Keratinocyte (primary cell): ENCODE results near the gene TWNK. TPM values are rescaled to one million over a fixed set of nuclear protein-coding genes. Genes with fewer than 3 reads are reported as not detected.
A peak's percentile ranks its signal among the peaks of the same experiment; 100 is the strongest.

Source experiments
- DNase-seq: peaks from one replicate; pipeline ENCODE4 v3.0.0-alpha.2; 2011; ENCODE audit warnings: low read depth, missing footprints, low spot score
- FAIRE-seq: peaks from 2 replicates; lab custom pipeline; 2011; peaks lifted over from hg19 to GRCh38; lab: Jason Lieb, UNC
- H2AFZ ChIP-seq: 2 replicates; pipeline ENCODE4 v1.6.0; 2012; ENCODE audit warnings: low read length, control low read depth, inconsistent platforms; ENCODE audit not compliant: control insufficient read depth
- H3K27ac ChIP-seq: 2 replicates; pipeline ENCODE4 v1.5.1; 2011; ENCODE audit warnings: low read length; ENCODE audit not compliant: control insufficient read depth, insufficient read depth
- H3K27me3 ChIP-seq: 3 replicates; pipeline ENCODE4 v1.6.0; 2011; ENCODE audit warnings: low read length; ENCODE audit not compliant: control insufficient read depth, insufficient read depth; ENCODE audit errors: extremely low read depth
- H3K36me3 ChIP-seq, 2 experiments: 2 replicates in 1 of 2; 3 replicates in 1 of 2; pipeline ENCODE4 v1.5.1; 2011; ENCODE audit warnings: low read length in 2 of 2, mild to moderate bottlenecking in 1 of 2; ENCODE audit not compliant: control insufficient read depth in 2 of 2, insufficient read depth in 2 of 2; ENCODE audit errors: extremely low read depth in 1 of 2
- H3K4me1 ChIP-seq: 3 replicates; pipeline ENCODE4 v1.5.1; 2011; ENCODE audit warnings: low read length; ENCODE audit not compliant: control insufficient read depth, insufficient read depth; ENCODE audit errors: extremely low read depth
- H3K4me2 ChIP-seq: 3 replicates; pipeline ENCODE4 v1.6.0; 2011; ENCODE audit warnings: low read depth, low read length; ENCODE audit not compliant: control insufficient read depth, insufficient read depth; ENCODE audit errors: extremely low read depth
- H3K4me3 ChIP-seq, 3 experiments: fragments of 200-600 bp in 1 of 3; sonication (generic) in 1 of 3; 2 replicates in 2 of 3; 3 replicates in 1 of 3; pipeline ENCODE4 v1.5.1; 2011 to 2016; ENCODE audit warnings: low read length in 3 of 3, mild to moderate bottlenecking in 3 of 3, control low read depth in 2 of 3, inconsistent platforms in 1 of 3, low read depth in 1 of 3, mixed read lengths in 1 of 3, mixed run types in 1 of 3, moderate library complexity in 1 of 3; ENCODE audit not compliant: control insufficient read depth in 2 of 3, insufficient read depth in 2 of 3; ENCODE audit errors: extremely low read depth in 1 of 3
- H3K79me2 ChIP-seq: 2 replicates; pipeline ENCODE4 v1.6.0; 2012; ENCODE audit warnings: low read length; ENCODE audit not compliant: control insufficient read depth, insufficient read depth
- H3K9ac ChIP-seq: 3 replicates; pipeline ENCODE4 v1.6.0; 2011; ENCODE audit warnings: low read length; ENCODE audit not compliant: control insufficient read depth, insufficient read depth; ENCODE audit errors: extremely low read depth
- H3K9me1 ChIP-seq: 3 replicates; pipeline ENCODE4 v1.6.0; 2011; ENCODE audit warnings: low read length; ENCODE audit not compliant: control insufficient read depth, insufficient read depth; ENCODE audit errors: extremely low read depth
- H3K9me3 ChIP-seq: 2 replicates; pipeline ENCODE4 v1.5.1; 2012; ENCODE audit warnings: low read depth, low read length; ENCODE audit not compliant: control insufficient read depth
- H4K20me1 ChIP-seq: 3 replicates; pipeline ENCODE4 v1.6.0; 2011; ENCODE audit warnings: low read length; ENCODE audit not compliant: control insufficient read depth, insufficient read depth; ENCODE audit errors: extremely low read depth
- CTCF ChIP-seq, 3 experiments: IDR thresholded peaks in 1 of 3; conservative IDR thresholded peaks in 1 of 3; optimal IDR thresholded peaks in 1 of 3; 2 replicates in 2 of 3; 3 replicates in 1 of 3; pipeline versions ENCODE3 to v1.5.1; 2011; ENCODE audit warnings: low read length in 3 of 3, mild to moderate bottlenecking in 3 of 3, moderate library complexity in 2 of 3, control low read depth in 1 of 3, inconsistent platforms in 1 of 3; ENCODE audit not compliant: insufficient read depth in 2 of 3; ENCODE audit errors: extremely low read depth in 1 of 3
- EZH2 ChIP-seq: IDR thresholded peaks from one replicate; pipeline ENCODE4 v1.6.1; 2012; ENCODE audit warnings: inconsistent platforms, mild to moderate bottlenecking, low read length, moderate library complexity
- dilution Hi-C: fragments of 300-500 bp; cut with MboI; formaldehyde crosslinking; loops from one replicate; pipeline ENCODE4 v1.7.0; 2020; ENCODE audit warnings: low sequenced_read_pairs; ENCODE audit not compliant: extremely low pct_ligation_motif_present
- polyA plus RNA-seq, 5 experiments: library from polyadenylated mRNA; depleted of rRNA in 3 of 5; stranded (reverse) in 3 of 5; stranded (forward) in 1 of 5; unstranded in 1 of 5; fragments of >200 nt; gene quantifications; 1 replicate in 1 of 5; 2 replicates in 3 of 5; 3 replicates in 1 of 5; pipeline versions ENCODE4 v1.2.1 to v1.2.3, GENCODE V29; 2011 to 2012; ENCODE audit warnings: missing spikeins in 2 of 5, low read depth in 1 of 5, low replicate concordance in 1 of 5
- small RNA-seq, 3 experiments: library from RNA; depleted of rRNA; stranded (forward); fragments of <200 nt; gene quantifications; one replicate each; pipeline ENCODE3, GENCODE V24; 2012; ENCODE audit warnings: low read depth in 3 of 3, low replicate concordance in 1 of 3; ENCODE audit not compliant: insufficient read length in 3 of 3

TWNK gene
- polyA plus RNA-seq, 1 donor (not counting 4 experiments of a cell fraction or from before 2014, with no cell fraction given) = 12.9 TPM

GRCh38 chr10:101043363-101043707 is 56.0 kb downstream of the TWNK start:
- Histone ChIP-seq H3K27me3 (peaks cover 16% of the 10 kb centered on the region), H3K79me2 (no peaks in the 10 kb centered on the region), H4K20me1 (no peaks in the 10 kb centered on the region), H3K27ac (peak overlapping the region; percentile 88), H3K36me3 (peaks cover 0 to 15% of the 10 kb centered on the region in 2 experiments), H3K9me3 (no peaks in the 10 kb centered on the region), H3K4me1 (peaks cover 13% of the 10 kb centered on the region), H3K9ac (peak overlapping the region; percentile 85), H3K9me1 (no peaks in the 10 kb centered on the region), H3K4me2 (peak overlapping the region; percentile 86), H3K4me3 (peak overlapping the region; percentile 40 to 70 (median 63)), H2AFZ (peak overlapping the region; percentile 67)
- no peak for FAIRE-seq
- dilution Hi-C loops = no loop called here
- DNase-seq = no peak
- TF ChIP-seq EZH2 = no peak
- TF ChIP-seq CTCF (optimal IDR thresholded peaks at IDR 0.05 in 1 of 3, IDR thresholded peaks at IDR 0.05 in 1 of 3, conservative IDR thresholded peaks at IDR 0.05 in 1 of 3; ENCODE audit: extremely low read depth in 1 of 3, insufficient read depth in 2 of 3, low read length in 3 of 3) = no peak

Small RNA genes within 50 kb of the gene (small RNA-seq; reads per million reads assigned to genes)
- 0 reads per million in 3 experiments for gene MIR608

Other genes with a start within 250 kb of the TWNK start
- gene PAX2, start 242.0 kb upstream of the TWNK start, polyA plus RNA-seq = not detected in 3 replicates
- 4.6 to 7.1 TPM (median 4.9 TPM) in 3 replicates for gene SLF2, start 74.6 kb upstream of the TWNK start, polyA plus RNA-seq
- 0.98 to 1.9 TPM (median 1.2 TPM) in 3 replicates for gene SEMA4G, start 18.0 kb upstream of the TWNK start, polyA plus RNA-seq
- 71.1 to 105 TPM (median 75.3 TPM) in 3 replicates for gene MRPL43, start within 50 bp of the TWNK start, polyA plus RNA-seq
- gene LZTS2, start 12.3 kb downstream of the TWNK start, polyA plus RNA-seq = 18.1 to 36.7 TPM (median 18.6 TPM) in 3 replicates
- gene PDZD7, start 43.6 kb downstream of the TWNK start, polyA plus RNA-seq = 0.31 to 0.54 TPM (median 0.54 TPM) in 3 replicates
- gene SFXN3, start 43.7 kb downstream of the TWNK start, polyA plus RNA-seq = 77.0 to 102 TPM (median 78.7 TPM) in 3 replicates
- 0.08 to 0.18 TPM (median 0.18 TPM) in 3 replicates for gene KAZALD1, start 74.4 kb downstream of the TWNK start, polyA plus RNA-seq
- not detected in 3 replicates for gene TLX1, start 143.8 kb downstream of the TWNK start, polyA plus RNA-seq
- not detected in 3 replicates for gene LBX1, start 241.9 kb downstream of the TWNK start, polyA plus RNA-seq